ENCODE data around the gene CDYL. TPM values are rescaled to one million over a fixed set of nuclear protein-coding genes. Genes with fewer than 3 reads are reported as not detected.

Gene CDYL, protein sequence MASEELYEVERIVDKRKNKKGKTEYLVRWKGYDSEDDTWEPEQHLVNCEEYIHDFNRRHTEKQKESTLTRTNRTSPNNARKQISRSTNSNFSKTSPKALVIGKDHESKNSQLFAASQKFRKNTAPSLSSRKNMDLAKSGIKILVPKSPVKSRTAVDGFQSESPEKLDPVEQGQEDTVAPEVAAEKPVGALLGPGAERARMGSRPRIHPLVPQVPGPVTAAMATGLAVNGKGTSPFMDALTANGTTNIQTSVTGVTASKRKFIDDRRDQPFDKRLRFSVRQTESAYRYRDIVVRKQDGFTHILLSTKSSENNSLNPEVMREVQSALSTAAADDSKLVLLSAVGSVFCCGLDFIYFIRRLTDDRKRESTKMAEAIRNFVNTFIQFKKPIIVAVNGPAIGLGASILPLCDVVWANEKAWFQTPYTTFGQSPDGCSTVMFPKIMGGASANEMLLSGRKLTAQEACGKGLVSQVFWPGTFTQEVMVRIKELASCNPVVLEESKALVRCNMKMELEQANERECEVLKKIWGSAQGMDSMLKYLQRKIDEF
- 18.2 TPM for polyA plus RNA-seq (ENCODE audit: insufficient read length)

- peak; percentile 92 for DNase-seq
These were observed at the start of gene CDYL for GRCh38 chr6:4776131-4776492. Gene CDYL, plus strand, starts transcription at chr6:4776404. Its CDS starts 380 bp downstream, at chr6:4776784.

GRCh38 chr6:4726645-4727044 is 49.6 kb upstream of the CDYL start:
- DNase-seq: no peak

GRCh38 chr6:4727217-4727616 is 49.0 kb upstream of the CDYL start:
- no peak for DNase-seq

- no peak for DNase-seq
These were observed 48.4 kb upstream of the CDYL start for GRCh38 chr6:4727671-4728435.

GRCh38 chr6:4728436-4728769 is 47.8 kb upstream of the CDYL start:
- DNase-seq: no peak

- DNase-seq: no peak
These were observed 47.3 kb upstream of the CDYL start for GRCh38 chr6:4728926-4729325.

DNA sequence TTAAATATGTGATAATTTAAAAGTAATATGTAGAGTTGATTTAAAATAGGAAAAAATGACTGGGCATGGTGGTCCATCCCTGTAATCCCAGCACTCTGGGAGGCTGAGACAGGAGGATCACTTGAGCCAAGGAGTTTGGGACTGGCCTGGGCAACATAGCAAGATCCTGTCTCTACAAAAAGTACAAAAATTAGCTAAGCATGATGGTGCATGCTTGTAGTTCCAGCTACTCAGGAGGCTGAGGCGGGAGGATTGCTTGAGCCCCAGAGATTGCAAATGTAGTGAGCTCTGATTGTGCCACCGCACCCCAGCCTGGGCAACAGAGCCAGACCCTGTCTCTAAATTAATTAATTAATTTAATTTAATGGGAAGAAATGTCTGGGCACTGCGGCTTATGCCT is 44.2 kb upstream of the CDYL start:
- no peak for DNase-seq

DNA sequence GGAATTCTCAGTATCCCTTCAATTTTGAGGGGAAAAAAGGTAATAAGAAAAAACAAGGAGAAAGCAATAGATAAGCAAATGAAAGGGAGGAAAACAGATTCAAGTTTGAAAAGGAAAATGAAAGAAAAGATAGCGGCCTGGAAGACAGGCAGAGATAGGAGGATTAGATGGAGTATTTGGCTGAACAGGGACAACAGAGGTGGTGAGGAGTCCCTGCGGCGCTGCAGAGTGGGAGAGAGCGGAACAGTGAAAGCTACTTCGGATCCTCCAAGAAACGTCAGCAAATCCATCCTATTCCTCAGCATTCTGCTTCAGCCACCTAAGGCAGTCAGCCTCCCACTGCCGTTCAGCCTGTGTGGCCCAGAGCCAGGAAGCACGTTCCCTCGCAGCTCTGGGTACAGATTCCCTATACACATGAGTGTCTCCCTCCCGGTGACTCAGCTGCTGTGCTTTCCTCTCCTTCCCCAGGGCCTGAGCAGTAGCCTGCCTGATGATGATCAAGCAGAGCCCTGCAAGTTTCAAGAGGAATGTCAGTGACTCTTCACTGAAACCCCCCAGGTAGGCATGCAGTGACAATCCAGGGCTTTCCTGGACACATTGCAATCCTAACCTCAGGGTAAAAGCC is 43.4 kb upstream of the CDYL start:
- peak; percentile 37 for DNase-seq

GRCh38 chr6:4736371-4736873 is 39.8 kb upstream of the CDYL start:
- no peak for DNase-seq

- DNase-seq: no peak
These were observed 36.2 kb upstream of the CDYL start for GRCh38 chr6:4740032-4740431.

DNA sequence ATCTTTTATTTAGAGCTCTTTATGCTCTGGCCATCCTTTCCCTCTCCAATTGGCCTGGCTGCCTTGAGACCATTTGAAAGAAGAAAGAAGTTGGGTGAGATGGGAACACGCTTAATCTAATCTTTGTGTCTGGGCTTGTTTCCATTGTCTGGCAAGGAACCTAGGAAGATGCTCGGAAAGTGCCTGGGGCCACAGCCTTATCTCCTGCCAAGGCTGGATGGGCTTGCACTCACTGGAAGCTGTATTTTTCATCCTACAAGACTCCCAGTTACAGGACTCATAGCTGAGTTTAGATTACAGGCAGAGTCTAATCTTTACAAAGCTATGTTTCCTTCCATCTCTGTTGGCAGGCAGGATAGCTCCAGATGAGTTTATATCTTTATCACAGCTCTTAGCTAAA is 33.1 kb upstream of the CDYL start:
- no peak for DNase-seq

GRCh38 chr6:4743926-4744325 is 32.3 kb upstream of the CDYL start:
- DNase-seq: no peak

DNA sequence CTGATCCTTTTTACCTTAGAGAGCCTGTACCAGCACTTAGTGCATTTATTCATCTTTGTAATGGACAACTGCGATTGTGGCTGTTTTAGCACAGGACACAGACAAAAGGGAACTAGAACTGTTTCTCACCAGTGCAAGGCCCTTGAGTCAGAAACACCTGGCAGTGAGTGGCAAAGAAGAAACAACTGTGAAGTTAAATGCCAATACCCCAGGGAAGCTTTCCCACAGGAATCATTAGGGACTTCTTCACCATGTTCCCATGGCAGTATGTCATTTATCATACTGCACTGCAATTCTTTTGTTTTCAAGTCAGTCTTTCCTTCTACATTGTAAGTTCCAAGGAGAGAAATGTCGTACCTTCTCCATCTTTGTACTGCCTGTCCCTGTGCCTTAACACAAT is 28.6 kb upstream of the CDYL start:
- no peak for DNase-seq

DNA sequence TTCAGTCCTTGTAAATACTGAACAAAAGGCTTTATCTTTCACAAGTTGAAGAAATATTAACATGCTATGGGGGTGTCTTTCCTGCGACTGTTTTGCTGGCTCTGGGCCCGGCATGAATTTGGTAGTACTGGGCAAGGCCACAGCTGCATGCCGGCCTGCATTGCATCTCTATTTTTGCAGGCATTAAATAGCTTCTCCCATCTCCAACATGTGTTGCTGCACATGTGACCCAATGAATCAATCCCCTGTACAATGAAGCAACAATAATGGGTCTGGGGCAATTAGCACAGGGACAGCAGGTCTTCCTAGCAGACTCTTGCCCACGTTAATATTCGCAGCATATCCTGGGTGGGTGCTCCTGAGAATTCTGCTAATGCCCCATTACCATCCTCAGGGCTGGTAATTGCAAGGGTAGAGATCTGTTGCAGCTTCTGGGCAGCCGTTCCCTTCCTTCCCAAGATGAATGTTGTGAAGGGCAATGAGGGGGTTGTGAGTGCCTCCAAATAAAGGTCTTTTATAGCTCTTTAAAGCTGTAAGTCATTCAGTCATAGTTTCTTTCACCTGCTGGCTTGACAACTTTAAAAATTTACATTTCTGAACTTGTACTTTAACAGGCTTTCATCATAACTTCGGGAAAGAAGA is 24.3 kb upstream of the CDYL start:
- DNase-seq: no peak

DNA sequence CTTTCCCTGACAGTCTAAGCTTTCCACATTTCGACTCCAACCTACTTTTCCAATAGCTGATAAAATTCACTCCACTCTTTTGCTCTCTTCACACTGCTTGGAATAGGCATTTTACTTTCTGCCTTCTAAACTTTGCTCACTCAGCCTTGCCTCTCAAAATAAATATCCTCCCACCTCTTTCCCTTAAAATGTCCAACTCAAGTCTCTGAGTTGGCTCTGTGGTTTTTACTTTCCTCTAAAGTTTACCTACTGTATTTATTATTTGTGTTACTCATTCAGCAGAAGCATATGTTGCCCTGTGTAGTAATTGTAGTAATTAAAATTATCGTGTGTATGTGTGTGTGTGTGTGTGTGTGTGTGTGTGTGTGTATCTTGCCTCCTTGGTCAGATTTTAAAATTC is 20.0 kb upstream of the CDYL start:
- DNase-seq: no peak

- DNase-seq: no peak
These were observed 16.2 kb upstream of the CDYL start for GRCh38 chr6:4759997-4760396.

- no peak for DNase-seq
These were observed 15.4 kb upstream of the CDYL start for GRCh38 chr6:4760773-4761172.

DNA sequence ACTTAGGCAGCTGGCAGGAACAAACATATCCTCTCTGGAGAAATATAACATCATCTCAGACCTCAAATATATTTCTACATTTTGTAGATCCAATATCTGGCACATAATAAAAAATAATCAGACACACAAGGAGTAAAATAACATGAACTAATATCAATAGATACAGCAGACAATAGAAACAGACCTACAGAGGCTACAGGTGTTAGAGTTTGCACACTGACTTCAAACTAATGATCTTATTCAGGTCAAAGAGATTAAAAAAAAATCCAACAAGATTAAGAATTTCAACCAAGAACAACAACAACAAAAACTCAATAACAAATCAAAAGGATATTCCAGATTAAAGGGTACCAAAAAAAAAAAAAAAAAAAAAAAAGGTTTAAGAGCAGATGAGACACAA is 13.9 kb upstream of the CDYL start:
- no peak for DNase-seq

- no peak for DNase-seq
These were observed 12.3 kb upstream of the CDYL start for GRCh38 chr6:4763921-4764320.

- no peak for DNase-seq
These were observed 7.4 kb upstream of the CDYL start for GRCh38 chr6:4768815-4769214.

GRCh38 chr6:4772750-4773149 is 3.5 kb upstream of the CDYL start:
- DNase-seq: no peak

DNA sequence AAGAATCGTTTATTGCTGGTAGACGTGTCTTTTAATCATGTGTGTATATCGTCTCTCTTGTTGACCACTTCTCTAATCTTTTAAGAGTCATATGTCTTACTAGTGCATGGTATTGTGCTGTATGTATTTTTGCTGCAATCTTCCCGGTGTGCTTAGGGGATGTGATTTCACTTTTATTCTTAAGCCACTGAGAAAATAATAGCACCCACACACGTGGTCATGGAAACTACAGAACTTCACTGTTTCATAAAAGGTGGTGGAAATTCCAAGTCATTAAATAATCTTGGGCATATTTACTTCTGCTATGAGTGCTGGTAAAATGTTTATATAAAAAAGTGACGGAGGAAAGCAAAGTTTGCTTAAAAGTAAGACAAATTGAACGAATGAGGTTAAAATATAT is 3.0 kb upstream of the CDYL start:
- DNase-seq: no peak

DNA sequence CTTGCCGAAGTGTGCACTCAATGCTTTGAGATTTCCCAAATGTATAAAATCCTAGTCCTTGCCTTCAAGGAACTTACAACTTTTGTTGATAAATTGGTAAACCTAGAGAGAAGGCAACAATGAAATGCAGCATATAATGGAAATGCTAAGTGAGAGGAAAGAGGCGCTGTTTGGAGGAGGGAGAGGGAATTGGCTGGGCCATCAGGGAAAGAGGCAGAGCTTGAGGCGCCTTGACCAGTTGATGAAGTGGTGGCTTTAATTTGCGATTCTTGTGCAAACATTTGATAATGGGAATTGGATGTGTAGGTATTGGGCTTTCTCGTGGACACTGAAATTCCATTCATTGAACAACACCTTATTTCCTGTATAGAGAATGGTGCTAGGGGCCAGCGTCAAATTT is 1.9 kb upstream of the CDYL start:
- no peak for DNase-seq

All from hindlimb muscle (tissue), 1 donor.